GM19467 (cell line): ENCODE results near the gene GNPTAB.
"Not testable (repeated sequence)": the region's sequence is repeated elsewhere in the genome, so short reads cannot be mapped to it uniquely, and the experiment has no call there.

ENCODE experiments used
- ATAC-seq: cut with Tn5 transposase; IDR thresholded peaks from one replicate; pipeline ENCODE4 v1.9.1; 2021; ENCODE audit warnings: mild to moderate bottlenecking, moderate library complexity; ENCODE audit not compliant: unreplicated experiment

Gene GNPTAB

GRCh38 chr12:101830367-101831325, at the start of gene GNPTAB:
Gene GNPTAB, minus strand, starts transcription at chr12:101830959. Its CDS starts 284 bp downstream, at chr12:101830675.
- peak; percentile 94 for ATAC-seq

GRCh38 chr12:101878243-101878821, 47.6 kb upstream of the GNPTAB start:
- ATAC-seq = no peak

GRCh38 chr12:101877806-101878242, 47.1 kb upstream of the GNPTAB start:
- no peak for ATAC-seq

GRCh38 chr12:101876861-101877805, 46.4 kb upstream of the GNPTAB start, which contains the start of gene DRAM1:
Gene DRAM1, plus strand, starts transcription at chr12:101877580. Its CDS starts 210 bp downstream, at chr12:101877790.
- peak; percentile 86 for ATAC-seq

- ATAC-seq = no peak
Observed at GRCh38 chr12:101876322-101876860, 45.6 kb upstream of the GNPTAB start.

GRCh38 chr12:101875162-101875561, 44.4 kb upstream of the GNPTAB start:
- ATAC-seq = no peak

GRCh38 chr12:101870925-101871324, 40.2 kb upstream of the GNPTAB start:
- no peak for ATAC-seq

- not testable (repeated sequence) for ATAC-seq
Observed at GRCh38 chr12:101867619-101868018, 36.9 kb upstream of the GNPTAB start.

GRCh38 chr12:101866615-101867373, 36.0 kb upstream of the GNPTAB start:
- no peak for ATAC-seq

- no peak for ATAC-seq
Observed at GRCh38 chr12:101863981-101864380, 33.2 kb upstream of the GNPTAB start.

GRCh38 chr12:101862245-101862644, 31.5 kb upstream of the GNPTAB start:
- no peak for ATAC-seq

GRCh38 chr12:101861688-101862087, 30.9 kb upstream of the GNPTAB start:
- ATAC-seq = not testable (repeated sequence)

GRCh38 chr12:101859664-101860607, 29.2 kb upstream of the GNPTAB start:
- ATAC-seq = no peak

- ATAC-seq = no peak
Observed at GRCh38 chr12:101858361-101858760, 27.6 kb upstream of the GNPTAB start.

- ATAC-seq = peak; percentile 38
Observed at GRCh38 chr12:101857043-101857558, 26.3 kb upstream of the GNPTAB start.

- not testable (repeated sequence) for ATAC-seq
Observed at GRCh38 chr12:101856614-101857013, 25.9 kb upstream of the GNPTAB start.

- no peak for ATAC-seq
Observed at GRCh38 chr12:101855976-101856375, 25.2 kb upstream of the GNPTAB start.

GRCh38 chr12:101855364-101855884, 24.7 kb upstream of the GNPTAB start:
- ATAC-seq = no peak
